IMR-90 (cell line): ENCODE measurements around the gene NCF2. TPM values are rescaled to one million over a fixed set of nuclear protein-coding genes. Genes with fewer than 3 reads are reported as not detected.

ENCODE experiments used
- ATAC-seq: fragments of 200-7000 bp; cut with Tn5 transposase; 2 replicates; pipeline ENCODE4 v1.9.1; 2020; ENCODE audit warnings: low read depth, mild to moderate bottlenecking, moderate library complexity
- BruUV-seq: library from RNA; stranded (reverse); fragments of 400-500 nt; replicated peaks from 2 replicates; lab custom pipeline; 2021; lab: Mats Ljungman, UMichigan
- CTCF ChIA-PET: fragments of 300-600 bp; formaldehyde crosslinking; extraction: SDS; loops from one replicate; lab custom pipeline; 2021; ENCODE audit warnings: antibody characterized with exemption; lab: Yijun Ruan, JAX
- POLR2A ChIA-PET: fragments of 300-600 bp; sonication (Branson Sonifier 250); formaldehyde crosslinking; loops from one replicate; lab custom pipeline; 2022; ENCODE audit warnings: antibody characterized with exemption; ENCODE audit not compliant: unreplicated experiment; lab: Charles Lee
- DNase-seq: peaks from one replicate; pipeline ENCODE4 v3.0.0; 2013
- H2AFZ ChIP-seq: replicated peaks from 2 replicates; pipeline ENCODE3; 2013; ENCODE audit warnings: low read length, mild to moderate bottlenecking; ENCODE audit not compliant: poor library complexity
- H2AK5ac ChIP-seq: 2 replicates; pipeline ENCODE4 v1.6.1; 2013; ENCODE audit warnings: low read depth, low read length, inconsistent platforms
- H2AK9ac ChIP-seq: replicated peaks from 2 replicates; pipeline ENCODE3; 2013; ENCODE audit warnings: mild to moderate bottlenecking, low read depth, low read length, moderate library complexity; ENCODE audit not compliant: poor library complexity
- H2BK120ac ChIP-seq: 2 replicates; pipeline ENCODE4 v1.6.1; 2013; ENCODE audit warnings: low read depth, low read length, inconsistent platforms
- H2BK15ac ChIP-seq: 3 replicates; pipeline ENCODE4 v1.6.1; 2013; ENCODE audit warnings: low read depth, low read length, inconsistent platforms
- H2BK20ac ChIP-seq: 2 replicates; pipeline ENCODE4 v1.6.1; 2013; ENCODE audit warnings: low read depth, mild to moderate bottlenecking, inconsistent platforms, low read length, moderate library complexity
- H2BK5ac ChIP-seq: 2 replicates; pipeline ENCODE4 v1.6.1; 2013; ENCODE audit warnings: mild to moderate bottlenecking, low read depth, low read length, inconsistent platforms; ENCODE audit not compliant: poor library complexity, severe bottlenecking
- H3K14ac ChIP-seq: replicated peaks from 2 replicates; pipeline ENCODE4 v1.6.1; 2013; ENCODE audit warnings: low read depth, low read length, inconsistent platforms
- H3K18ac ChIP-seq: 2 replicates; pipeline ENCODE4 v1.6.1; 2013; ENCODE audit warnings: low read depth, low read length, control low read depth
- H3K23ac ChIP-seq: 2 replicates; pipeline ENCODE4 v1.6.1; 2013; ENCODE audit warnings: low read depth, low read length, inconsistent platforms
- H3K27ac ChIP-seq: 2 replicates; pipeline ENCODE4 v1.5.1; 2013; ENCODE audit warnings: mild to moderate bottlenecking, control low read depth, low read length; ENCODE audit not compliant: insufficient read depth
- H3K27me3 ChIP-seq: 2 replicates; pipeline ENCODE4 v1.6.1; 2013; ENCODE audit warnings: low read length; ENCODE audit not compliant: control insufficient read depth, insufficient read depth
- H3K36me3 ChIP-seq: 2 replicates; pipeline ENCODE4 v1.6.1; 2013; ENCODE audit warnings: low read length, mixed read lengths; ENCODE audit not compliant: control insufficient read depth, insufficient read depth
- H3K4ac ChIP-seq: 2 replicates; pipeline ENCODE4 v1.6.1; 2013; ENCODE audit warnings: low read depth, low read length, inconsistent platforms
- H3K4me1 ChIP-seq: 2 replicates; pipeline ENCODE4 v1.6.1; 2013; ENCODE audit warnings: low read length, mixed read lengths; ENCODE audit not compliant: control insufficient read depth, insufficient read depth
- H3K4me2 ChIP-seq: 2 replicates; pipeline ENCODE4 v1.6.1; 2013; ENCODE audit warnings: low read depth, mild to moderate bottlenecking, control low read depth, low read length, moderate library complexity
- H3K4me3 ChIP-seq: 2 replicates; pipeline ENCODE4 v1.5.1; 2013; ENCODE audit warnings: low read depth, mild to moderate bottlenecking, control low read depth, low read length, moderate library complexity; ENCODE audit not compliant: insufficient read depth
- H3K56ac ChIP-seq: 2 replicates; pipeline ENCODE4 v1.6.1; 2013; ENCODE audit warnings: low read length, inconsistent platforms; ENCODE audit not compliant: insufficient read depth; ENCODE audit errors: extremely low read depth
- H3K79me1 ChIP-seq, 2 experiments: 2 replicates each; pipeline ENCODE4 v1.6.1; 2013; ENCODE audit warnings: low read length in 2 of 2, inconsistent platforms in 1 of 2, low read depth in 1 of 2
- H3K9ac ChIP-seq: 2 replicates; pipeline ENCODE4 v1.6.1; 2013; ENCODE audit warnings: low read depth, low read length, control low read depth
- H3K9me1 ChIP-seq: 2 replicates; pipeline ENCODE4 v1.6.1; 2013; ENCODE audit warnings: low read length, inconsistent platforms; ENCODE audit not compliant: insufficient read depth
- H3K9me3 ChIP-seq: 2 replicates; pipeline ENCODE4 v1.6.1; 2013; ENCODE audit warnings: low read length; ENCODE audit not compliant: control insufficient read depth, insufficient read depth
- H4K20me1 ChIP-seq: 2 replicates; pipeline ENCODE4 v1.6.1; 2013; ENCODE audit warnings: low read length, inconsistent platforms; ENCODE audit not compliant: insufficient read depth
- H4K5ac ChIP-seq: 2 replicates; pipeline ENCODE4 v1.6.1; 2013; ENCODE audit warnings: mild to moderate bottlenecking, low read depth, low read length, control low read depth
- H4K8ac ChIP-seq, 2 experiments: 2 replicates each; pipeline ENCODE4 v1.6.1; 2013; ENCODE audit warnings: low read depth in 2 of 2, low read length in 2 of 2, control low read depth in 1 of 2, inconsistent platforms in 1 of 2
- H4K91ac ChIP-seq: 2 replicates; pipeline ENCODE4 v1.6.1; 2013; ENCODE audit warnings: low read depth, low read length, inconsistent platforms; ENCODE audit not compliant: insufficient read depth
- BHLHE40 ChIP-seq: fragments of 150-350 bp; IDR thresholded peaks from 2 replicates; pipeline ENCODE4 v1.6.1; 2016; ENCODE audit warnings: mild to moderate bottlenecking, low read depth, low read length
- CEBPB ChIP-seq: IDR thresholded peaks from 2 replicates; pipeline ENCODE4 v1.6.1; 2012; ENCODE audit warnings: low read depth, low read length, improper control_type of control experiment
- CHD1 ChIP-seq: IDR thresholded peaks from 2 replicates; pipeline ENCODE4 v1.6.1; 2012; ENCODE audit warnings: low read depth, low read length, improper control_type of control experiment
- CTCF ChIP-seq: conservative IDR thresholded peaks from 2 replicates; pipeline ENCODE4 v1.5.1; 2012; ENCODE audit warnings: mild to moderate bottlenecking, low read depth, low read length, improper control_type of control experiment
- ELK1 ChIP-seq: fragments of 150-350 bp; IDR thresholded peaks from 2 replicates; pipeline ENCODE4 v1.6.1; 2016; ENCODE audit warnings: low read depth, mild to moderate bottlenecking, low read length, moderate library complexity, borderline replicate concordance
- FOS ChIP-seq: fragments of 150-350 bp; IDR thresholded peaks from 2 replicates; pipeline ENCODE4 v1.6.1; 2016; ENCODE audit warnings: low read depth, low read length
- MAFK ChIP-seq: IDR thresholded peaks from 2 replicates; pipeline ENCODE4 v1.6.1; 2012; ENCODE audit warnings: low read depth, low read length, improper control_type of control experiment
- MAZ ChIP-seq: IDR thresholded peaks from 2 replicates; pipeline ENCODE4 v1.6.1; 2012; ENCODE audit warnings: low read depth, mild to moderate bottlenecking, low read length, improper control_type of control experiment, moderate library complexity, borderline replicate concordance
- MXI1 ChIP-seq: IDR thresholded peaks from 2 replicates; pipeline ENCODE4 v1.6.1; 2012; ENCODE audit warnings: low read depth, mild to moderate bottlenecking, low read length, moderate library complexity, borderline replicate concordance
- NFE2L2 ChIP-seq: fragments of 150-350 bp; IDR thresholded peaks from 2 replicates; pipeline ENCODE4 v1.6.1; 2016; ENCODE audit warnings: low read depth, mild to moderate bottlenecking, low read length
- POLR2A ChIP-seq: IDR thresholded peaks from 2 replicates; pipeline ENCODE4 v1.6.1; 2012; ENCODE audit warnings: mild to moderate bottlenecking, low read depth, low read length
- RAD21 ChIP-seq: IDR thresholded peaks from 2 replicates; pipeline ENCODE4 v1.6.1; 2012; ENCODE audit warnings: low read length, improper control_type of control experiment
- RCOR1 ChIP-seq: IDR thresholded peaks from 2 replicates; pipeline ENCODE4 v1.6.1; 2012; ENCODE audit warnings: mild to moderate bottlenecking, low read length, improper control_type of control experiment; ENCODE audit not compliant: insufficient replicate concordance
- RFX5 ChIP-seq: IDR thresholded peaks from 2 replicates; pipeline ENCODE4 v1.8.0; 2012; ENCODE audit warnings: low read depth, mild to moderate bottlenecking, low read length, moderate library complexity
- SMC3 ChIP-seq: fragments of 150-350 bp; IDR thresholded peaks from 2 replicates; pipeline ENCODE4 v1.6.1; 2016; ENCODE audit warnings: low read depth, mild to moderate bottlenecking, antibody characterized with exemption, low read length, moderate library complexity
- USF2 ChIP-seq: fragments of 150-350 bp; IDR thresholded peaks from 2 replicates; pipeline ENCODE4 v1.6.1; 2017; ENCODE audit warnings: mild to moderate bottlenecking, antibody characterized with exemption, low read length, low read depth
- WGBS, 2 experiments: methylation state at CpG; one replicate each; pipeline versions ENCODE4 v1.1.5 to v1.1.7; 2013; ENCODE audit warnings: missing lambda C conversion rate in 2 of 2; ENCODE audit not compliant: insufficient read length in 1 of 2; ENCODE audit errors: extremely low coverage in 2 of 2; 5-methylcytosine and 5-hydroxymethylcytosine counted together
- dilution Hi-C: fragments of 300-500 bp; cut with HindIII; formaldehyde crosslinking; loops from one replicate; pipeline ENCODE4 v1.14.3; 2018; ENCODE audit warnings: low sequenced_read_pairs; ENCODE audit not compliant: unreplicated experiment
- in situ Hi-C: fragments of 300-500 bp; cut with MboI; formaldehyde crosslinking; loops from 3 replicates; pipeline ENCODE4 v1.14.3; 2019; ENCODE audit warnings: low sequenced_read_pairs, inconsistent platforms, mixed read lengths
- intact Hi-C: fragments of 100-400 bp; cut with micrococcal nuclease; formaldehyde crosslinking; loops from 2 replicates; pipeline ENCODE4 v1.10.0; 2022
- polyA plus RNA-seq, 3 experiments: library from polyadenylated mRNA; depleted of rRNA; stranded (reverse); fragments of >200 nt; gene quantifications; 2 replicates each; pipeline ENCODE4 v1.2.3, GENCODE V29; 2012; ENCODE audit warnings: low replicate concordance in 1 of 3
- total RNA-seq: library from RNA; depleted of rRNA; stranded (reverse); fragments of >200 nt; gene quantifications from 2 replicates; pipeline ENCODE4 v1.2.3, GENCODE V29; 2012

NCF2 gene
- total and polyA plus RNA-seq, 2 of the 4 experiments (the other 2 are of a cell fraction), result 3.2 to 4.2 TPM

GRCh38 chr1:183565261-183565660, 25.0 kb downstream of the NCF2 start:
- Histone ChIP-seq H3K56ac (no peak overlapping the region), H3K27me3 (no peaks in the 10 kb centered on the region), H3K9me1 (peaks cover 9% of the 10 kb centered on the region), H3K4me2 (no peak overlapping the region), H3K4me1 (peaks cover 13% of the 10 kb centered on the region), H4K5ac (no peak overlapping the region), H2BK120ac (no peak overlapping the region), H4K8ac (no peak overlapping the region), H2BK20ac (no peak overlapping the region), H3K27ac (no peak overlapping the region), H3K18ac (no peak overlapping the region), H2BK5ac (no peak overlapping the region), H3K23ac (no peak overlapping the region), H2AFZ (no peak overlapping the region), H4K20me1 (no peaks in the 10 kb centered on the region), H2AK9ac (no peak overlapping the region), H3K4ac (no peak overlapping the region), H3K9me3 (no peaks in the 10 kb centered on the region), H4K91ac (no peak overlapping the region), H3K36me3 (no peaks in the 10 kb centered on the region), H3K14ac (no peak overlapping the region), H2BK15ac (no peak overlapping the region), H3K9ac (no peak overlapping the region), H2AK5ac (no peak overlapping the region), H3K79me1 (no peaks in the 10 kb centered on the region), H3K4me3 (no peak overlapping the region)
- dilution Hi-C loops, result no loop called here
- DNase-seq (no peak), ATAC-seq (no peak)
- intact Hi-C loops, result no loop called here
- ChIA-PET CTCF (no interaction called here), POLR2A (no interaction called here)
- TF ChIP-seq MXI1 (no peak), CTCF (no peak), ELK1 (no peak), MAZ (no peak), SMC3 (no peak), NFE2L2 (no peak), POLR2A (no peak), CEBPB (no peak), RAD21 (no peak), RCOR1 (no peak), USF2 (no peak), MAFK (no peak), RFX5 (no peak), FOS (no peak), BHLHE40 (no peak), CHD1 (no peak)
- WGBS, 2 experiments, result 100% methylated on average over 1 of the region's 4 CpGs; no CpG with 5 or more reads in 1 of the 2 experiments
- no TSS peak for BruUV-seq
- in situ Hi-C loops, result no loop called here
